H9 (cell line): ENCODE data around the gene CD151. TPM values are rescaled to one million over a fixed set of nuclear protein-coding genes. Genes with fewer than 3 reads are reported as not detected.

Experiments used
- DNase-seq: peaks from one replicate; pipeline ENCODE4 v3.0.0-alpha.2; 2017
- H2AFZ ChIP-seq: one replicate; pipeline ENCODE4 v1.6.1; 2013; ENCODE audit warnings: mild to moderate bottlenecking, low read length, control low read depth, moderate library complexity
- H2AK5ac ChIP-seq: 2 replicates; pipeline ENCODE4 v1.6.1; 2013; ENCODE audit warnings: low read length, control low read depth, mixed read lengths; ENCODE audit not compliant: insufficient read length
- H2BK120ac ChIP-seq: one replicate; pipeline ENCODE4 v1.6.1; 2013; ENCODE audit warnings: low read depth, mild to moderate bottlenecking, low read length, control low read depth, inconsistent platforms; ENCODE audit not compliant: poor library complexity, severe bottlenecking
- H2BK12ac ChIP-seq: 2 replicates; pipeline ENCODE4 v1.6.1; 2013; ENCODE audit warnings: low read length, control low read depth, mixed read lengths, low read depth; ENCODE audit not compliant: insufficient read length
- H2BK15ac ChIP-seq: 2 replicates; pipeline ENCODE4 v1.6.1; 2013; ENCODE audit warnings: low read depth, low read length, control low read depth
- H2BK20ac ChIP-seq: one replicate; pipeline ENCODE4 v1.6.1; 2013; ENCODE audit warnings: low read depth, mild to moderate bottlenecking, low read length, control low read depth, inconsistent platforms; ENCODE audit not compliant: poor library complexity, severe bottlenecking
- H2BK5ac ChIP-seq: 2 replicates; pipeline ENCODE4 v1.6.1; 2013; ENCODE audit warnings: low read length, control low read depth, mixed read lengths; ENCODE audit not compliant: insufficient read length
- H3K14ac ChIP-seq: 2 replicates; pipeline ENCODE4 v1.6.1; 2013; ENCODE audit warnings: low read length, control low read depth; ENCODE audit not compliant: insufficient read depth
- H3K18ac ChIP-seq: 2 replicates; pipeline ENCODE4 v1.6.1; 2013; ENCODE audit warnings: low read depth, mild to moderate bottlenecking, mixed read lengths, low read length, control low read depth; ENCODE audit not compliant: insufficient read length
- H3K23ac ChIP-seq: 2 replicates; pipeline ENCODE4 v1.6.1; 2013; ENCODE audit warnings: low read length, control low read depth, mixed read lengths, low read depth; ENCODE audit not compliant: insufficient read length
- H3K23me2 ChIP-seq: 2 replicates; pipeline ENCODE4 v1.6.1; 2013; ENCODE audit warnings: low read depth, mild to moderate bottlenecking, mixed read lengths, low read length, control low read depth; ENCODE audit not compliant: insufficient read length, poor library complexity, severe bottlenecking
- H3K27ac ChIP-seq: 2 replicates; pipeline ENCODE4 v1.5.1; 2013; ENCODE audit warnings: low read length, control low read depth, mixed read lengths, low read depth; ENCODE audit not compliant: insufficient read length
- H3K27me3 ChIP-seq: 2 replicates; pipeline ENCODE4 v1.6.1; 2013; ENCODE audit warnings: low read length, control low read depth, inconsistent platforms; ENCODE audit not compliant: insufficient read depth
- H3K4ac ChIP-seq: 2 replicates; pipeline ENCODE4 v1.6.1; 2013; ENCODE audit warnings: low read depth, mild to moderate bottlenecking, control low read depth, inconsistent platforms, low read length, moderate library complexity
- H3K4me1 ChIP-seq: 2 replicates; pipeline ENCODE4 v1.6.1; 2013; ENCODE audit warnings: low read length, control low read depth, inconsistent platforms; ENCODE audit not compliant: insufficient read depth
- H3K4me2 ChIP-seq: 2 replicates; pipeline ENCODE4 v1.6.1; 2013; ENCODE audit warnings: low read length, control low read depth, mixed read lengths; ENCODE audit not compliant: insufficient read length, insufficient read depth
- H3K56ac ChIP-seq: 2 replicates; pipeline ENCODE4 v1.6.1; 2013; ENCODE audit warnings: low read depth, mild to moderate bottlenecking, mixed read lengths, low read length, control low read depth; ENCODE audit not compliant: insufficient read length
- H3K79me1 ChIP-seq: 2 replicates; pipeline ENCODE4 v1.6.1; 2013; ENCODE audit warnings: low read depth, mild to moderate bottlenecking, moderate library complexity, low read length, control low read depth, inconsistent platforms; ENCODE audit not compliant: insufficient read depth, poor library complexity, severe bottlenecking
- H3K79me2 ChIP-seq: 2 replicates; pipeline ENCODE4 v1.6.1; 2013; ENCODE audit warnings: low read length, control low read depth, inconsistent platforms; ENCODE audit not compliant: insufficient read depth
- H3K9ac ChIP-seq: 2 replicates; pipeline ENCODE4 v1.6.1; 2013; ENCODE audit warnings: low read length, control low read depth, mixed read lengths; ENCODE audit not compliant: insufficient read length; ENCODE audit errors: extremely low read depth
- H3K9me3 ChIP-seq: one replicate; pipeline ENCODE4 v1.6.1; 2013; ENCODE audit warnings: low read depth, low read length, inconsistent platforms; ENCODE audit not compliant: control insufficient read depth
- H3T11ph ChIP-seq: one replicate; pipeline ENCODE4 v1.6.1; 2013; ENCODE audit warnings: mild to moderate bottlenecking, low read length, control low read depth, inconsistent platforms
- H4K20me1 ChIP-seq: one replicate; pipeline ENCODE4 v1.6.1; 2013; ENCODE audit not compliant: control insufficient read depth, insufficient read length, insufficient read depth
- H4K5ac ChIP-seq: 2 replicates; pipeline ENCODE4 v1.6.1; 2013; ENCODE audit warnings: low read depth, mild to moderate bottlenecking, mixed read lengths, low read length, control low read depth; ENCODE audit not compliant: insufficient read length
- H4K8ac ChIP-seq: replicated peaks from 2 replicates; pipeline ENCODE4 v1.6.1; 2013; ENCODE audit warnings: low read length, control low read depth, mixed read lengths, low read depth; ENCODE audit not compliant: insufficient read length
- H4K91ac ChIP-seq: 2 replicates; pipeline ENCODE4 v1.6.1; 2013; ENCODE audit warnings: low read depth, mild to moderate bottlenecking, moderate library complexity, mixed read lengths, low read length, control low read depth; ENCODE audit not compliant: insufficient read length
- H3K27ac Mint-ChIP-seq, 3 experiments: 2 replicates in 2 of 3; 3 replicates in 1 of 3; pipeline ENCODE4 v1.8.0; 2020 to 2021; ENCODE audit warnings: mixed read lengths in 3 of 3, mild to moderate bottlenecking in 1 of 3, moderate library complexity in 1 of 3
- H3K27me3 Mint-ChIP-seq: 2 replicates; pipeline ENCODE4 v1.8.0; 2021; ENCODE audit warnings: low read depth, mild to moderate bottlenecking, moderate library complexity, mixed read lengths
- H3K36me3 Mint-ChIP-seq, 3 experiments: 2 replicates in 2 of 3; 3 replicates in 1 of 3; pipeline ENCODE4 v1.8.0; 2020 to 2021; ENCODE audit warnings: low read depth in 3 of 3, mixed read lengths in 3 of 3; ENCODE audit not compliant: insufficient read depth in 1 of 3
- H3K4me1 Mint-ChIP-seq, 2 experiments: 2 replicates each; pipeline ENCODE4 v1.8.0; 2020; ENCODE audit warnings: mixed read lengths in 2 of 2
- H3K4me3 Mint-ChIP-seq, 2 experiments: 2 replicates in 1 of 2; 3 replicates in 1 of 2; pipeline ENCODE4 v1.8.0; 2020 to 2021; ENCODE audit warnings: mild to moderate bottlenecking in 2 of 2, mixed read lengths in 2 of 2, moderate library complexity in 1 of 2
- H3K9me3 Mint-ChIP-seq, 2 experiments: 2 replicates in 1 of 2; 3 replicates in 1 of 2; pipeline ENCODE4 v1.8.0; 2020; ENCODE audit warnings: mild to moderate bottlenecking in 2 of 2, mixed read lengths in 2 of 2, moderate library complexity in 1 of 2
- WGBS: extraction: QIAGEN DNeasy Blood & Tissue Kit; methylation state at CpG from one replicate; pipeline ENCODE4 v1.1.7; 2013; ENCODE audit warnings: missing lambda C conversion rate, low lambda C conversion rate, mixed read lengths; ENCODE audit not compliant: insufficient read length; ENCODE audit errors: extremely low coverage; 5-methylcytosine and 5-hydroxymethylcytosine counted together
- total RNA-seq: library from RNA; stranded (reverse); gene quantifications from 2 replicates; pipeline ENCODE4 v1.2.1, GENCODE V29; 2021
- TF ChIP-seq, protein P1 (sequence below): fragments of 200-600 bp; sonication (generic); conservative IDR thresholded peaks from 3 replicates; pipeline ENCODE4 v1.8.0; 2021; ENCODE audit warnings: antibody characterized with exemption, mild to moderate bottlenecking

CD151 gene
- total RNA-seq, 1 experiment from 2014 or later = 138 TPM

DNA sequence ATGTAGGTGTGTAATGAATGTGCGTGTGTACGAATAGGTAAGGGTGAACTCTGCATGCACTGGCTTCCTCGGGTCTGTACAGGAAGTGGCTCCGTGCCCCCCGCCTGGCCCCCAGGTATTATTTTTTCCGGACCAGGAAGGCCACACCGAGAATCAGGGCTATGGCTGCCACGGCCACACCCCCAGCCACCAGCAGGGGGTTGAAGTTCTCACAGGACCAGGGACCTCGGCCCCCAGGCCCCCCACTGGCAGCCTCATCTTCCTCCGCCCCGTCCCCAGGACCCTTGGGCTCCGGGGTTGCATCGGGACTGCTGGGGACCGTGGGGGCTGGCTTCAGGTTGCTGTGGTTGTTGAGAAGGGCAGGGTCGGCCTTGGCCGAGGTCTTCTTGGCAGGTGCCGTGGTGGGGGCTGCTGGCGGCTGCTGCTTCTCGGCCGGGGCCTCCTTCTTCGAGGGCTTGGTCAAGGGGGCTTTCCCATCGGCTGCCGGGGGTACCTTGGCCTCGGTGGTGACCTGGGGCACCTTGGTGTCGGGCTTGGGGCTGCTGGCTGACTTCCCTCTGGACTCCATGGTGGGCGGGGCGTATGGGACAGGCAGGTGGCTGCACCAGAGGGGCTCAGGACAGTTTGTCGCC, 44.6 kb upstream of the CD151 start:
- Histone ChIP-seq H2AK5ac (no peak overlapping the region), H3K27ac (no peak overlapping the region), H2BK5ac (no peak overlapping the region), H3K4me1 (peaks cover 2% of the 10 kb centered on the region; the same call in 1 of the 2 replicates), H2BK20ac (no peak overlapping the region), H3K56ac (no peak overlapping the region), H2BK15ac (no peak overlapping the region), H4K8ac (no peak overlapping the region), H2BK12ac (no peak overlapping the region), H3K79me2 (no peaks in the 10 kb centered on the region), H2BK120ac (no peak overlapping the region), H3K23ac (no peak overlapping the region), H3K18ac (no peak overlapping the region), H3K27me3 (no peaks in the 10 kb centered on the region), H4K91ac (no peak overlapping the region), H3K79me1 (no peaks in the 10 kb centered on the region), H3K4me2 (no peak overlapping the region), H4K5ac (no peak overlapping the region), H4K20me1 (no peaks in the 10 kb centered on the region), H2AFZ (no peak overlapping the region), H3K9me3 (no peaks in the 10 kb centered on the region), H3K14ac (no peak overlapping the region), H3K4ac (no peak overlapping the region), H3T11ph (no peak overlapping the region), H3K23me2 (peaks cover 4% of the 10 kb centered on the region), H3K9ac (no peak overlapping the region)
- Mint-ChIP-seq H3K27me3 (peaks cover 10% of the 10 kb centered on the region), H3K4me1 (peaks cover 14 to 35% of the 10 kb centered on the region in 2 experiments), H3K9me3 (no peaks in the 10 kb centered on the region), H3K36me3 (peaks cover 3 to 14% (median 4%) of the 10 kb centered on the region in 3 experiments; a peak in 5 of 7 replicates), H3K4me3 (peak overlapping the region in 1 of 2 experiments; percentile 25; a peak in 1 of 5 replicates), H3K27ac (no peak overlapping the region)
- WGBS = no CpG with 5 or more reads among the region's 28 CpGs
- TF ChIP-seq, protein P1, sequence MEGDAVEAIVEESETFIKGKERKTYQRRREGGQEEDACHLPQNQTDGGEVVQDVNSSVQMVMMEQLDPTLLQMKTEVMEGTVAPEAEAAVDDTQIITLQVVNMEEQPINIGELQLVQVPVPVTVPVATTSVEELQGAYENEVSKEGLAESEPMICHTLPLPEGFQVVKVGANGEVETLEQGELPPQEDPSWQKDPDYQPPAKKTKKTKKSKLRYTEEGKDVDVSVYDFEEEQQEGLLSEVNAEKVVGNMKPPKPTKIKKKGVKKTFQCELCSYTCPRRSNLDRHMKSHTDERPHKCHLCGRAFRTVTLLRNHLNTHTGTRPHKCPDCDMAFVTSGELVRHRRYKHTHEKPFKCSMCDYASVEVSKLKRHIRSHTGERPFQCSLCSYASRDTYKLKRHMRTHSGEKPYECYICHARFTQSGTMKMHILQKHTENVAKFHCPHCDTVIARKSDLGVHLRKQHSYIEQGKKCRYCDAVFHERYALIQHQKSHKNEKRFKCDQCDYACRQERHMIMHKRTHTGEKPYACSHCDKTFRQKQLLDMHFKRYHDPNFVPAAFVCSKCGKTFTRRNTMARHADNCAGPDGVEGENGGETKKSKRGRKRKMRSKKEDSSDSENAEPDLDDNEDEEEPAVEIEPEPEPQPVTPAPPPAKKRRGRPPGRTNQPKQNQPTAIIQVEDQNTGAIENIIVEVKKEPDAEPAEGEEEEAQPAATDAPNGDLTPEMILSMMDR = no peak
- DNase-seq = no peak
